NCI-H1417 (cell line): ENCODE data around the gene ELFN2.

ENCODE experiments used
- DNase-seq, 3 experiments: peaks; one replicate each; lab custom pipeline; 2025; lab: John Stamatoyannopoulos, UW

ELFN2 gene

GRCh38 chr22:37384691-37385090 lies 42.6 kb downstream of the ELFN2 start:
- no peak for DNase-seq

DNA sequence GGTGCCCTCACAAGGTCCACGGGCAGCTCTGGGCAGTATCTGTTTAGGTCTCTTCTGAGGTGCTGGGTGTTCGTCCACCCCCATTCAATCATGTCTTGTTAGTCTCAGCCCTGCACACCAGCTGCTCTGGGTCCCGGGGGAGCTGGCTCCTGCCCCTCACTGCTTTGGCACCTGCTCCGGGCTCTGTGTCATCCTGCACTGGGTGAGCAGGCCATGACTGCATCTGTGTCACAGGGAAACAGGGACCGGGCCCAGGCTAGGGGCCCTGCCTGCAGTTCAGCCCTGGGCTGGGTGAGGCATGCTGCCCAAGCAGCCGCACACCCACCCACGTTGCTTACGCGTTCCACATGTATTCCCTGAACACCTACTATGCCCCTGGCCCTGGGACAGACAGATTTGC lies 43.9 kb downstream of the ELFN2 start:
- peak in 1 of 3 experiments; percentile 20 for DNase-seq

GRCh38 chr22:37381489-37381888 lies 45.8 kb downstream of the ELFN2 start:
- DNase-seq: no peak

DNA sequence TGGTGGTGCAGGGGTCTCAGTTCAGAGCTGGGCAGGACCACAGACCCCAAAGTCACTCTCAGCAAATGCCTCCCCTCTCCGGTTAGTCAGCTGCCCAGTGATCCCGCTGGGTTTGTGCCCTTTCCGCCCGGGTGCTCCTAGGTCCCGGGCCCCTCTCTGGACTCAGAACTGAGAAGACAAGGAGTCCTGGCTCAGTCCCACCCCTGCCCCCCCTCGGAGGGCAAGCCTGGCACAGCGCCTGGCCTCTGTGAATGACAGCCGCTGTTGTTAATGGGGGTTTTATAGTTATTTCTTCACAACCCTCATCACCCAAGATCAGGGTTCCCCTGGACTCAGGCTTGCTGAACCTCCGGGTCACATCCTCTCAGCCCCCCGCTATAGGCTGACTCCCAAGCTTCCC lies 47.6 kb downstream of the ELFN2 start:
- DNase-seq: no peak

- peak in 1 of 3 experiments; percentile 25 for DNase-seq
These were observed 48.2 kb downstream of the ELFN2 start for GRCh38 chr22:37379085-37379484.

- no peak for DNase-seq
These were observed 48.6 kb downstream of the ELFN2 start for GRCh38 chr22:37378642-37379058.

GRCh38 chr22:37377927-37378326 lies 49.4 kb downstream of the ELFN2 start:
- no peak for DNase-seq

GRCh38 chr22:37377138-37377537 lies 50.1 kb downstream of the ELFN2 start:
- no peak for DNase-seq

DNA sequence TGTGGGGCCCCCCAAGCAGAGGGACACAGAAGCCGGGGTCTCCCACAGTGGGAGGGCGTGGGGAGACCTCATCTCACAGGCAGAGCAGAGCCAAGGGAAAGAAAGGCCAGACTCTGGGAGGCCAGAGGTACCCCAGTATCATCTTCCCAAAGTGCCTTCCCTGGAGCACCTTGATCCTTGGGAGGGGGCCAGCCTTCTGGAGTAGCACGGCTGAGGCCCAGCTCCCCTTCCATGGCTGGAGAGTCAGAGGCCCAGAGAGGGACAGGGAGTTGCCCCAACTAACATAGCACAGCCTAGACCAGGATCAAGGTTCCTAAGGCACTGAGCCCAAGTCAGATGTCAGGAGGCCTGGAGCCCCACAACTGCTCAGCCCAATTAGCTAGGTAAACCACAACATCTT lies 50.6 kb downstream of the ELFN2 start:
- DNase-seq: no peak

GRCh38 chr22:37375801-37376200 lies 51.5 kb downstream of the ELFN2 start:
- no peak for DNase-seq

DNA sequence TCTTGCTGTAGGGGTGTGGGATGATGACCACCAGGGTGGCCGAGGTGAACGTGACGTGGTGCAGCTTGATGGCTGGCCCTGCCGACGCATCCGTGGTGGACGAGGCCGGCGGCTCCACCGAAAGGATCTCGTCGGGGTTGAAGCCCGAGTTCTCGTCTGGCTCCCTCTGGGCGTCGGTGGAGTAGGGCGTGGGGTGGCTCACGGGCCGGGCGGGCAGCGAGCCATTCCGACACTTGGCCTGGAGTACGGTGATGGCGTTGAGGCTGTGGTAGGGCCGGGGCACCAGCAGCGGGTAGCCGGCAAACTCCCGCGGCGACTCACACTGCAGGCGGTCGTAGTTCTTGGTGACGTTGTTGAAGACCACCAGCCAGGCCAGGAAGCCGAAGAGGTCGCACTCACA lies 52.7 kb downstream of the ELFN2 start:
- DNase-seq: no peak

- DNase-seq: no peak
These were observed 53.8 kb downstream of the ELFN2 start for GRCh38 chr22:37373451-37373850.

DNA sequence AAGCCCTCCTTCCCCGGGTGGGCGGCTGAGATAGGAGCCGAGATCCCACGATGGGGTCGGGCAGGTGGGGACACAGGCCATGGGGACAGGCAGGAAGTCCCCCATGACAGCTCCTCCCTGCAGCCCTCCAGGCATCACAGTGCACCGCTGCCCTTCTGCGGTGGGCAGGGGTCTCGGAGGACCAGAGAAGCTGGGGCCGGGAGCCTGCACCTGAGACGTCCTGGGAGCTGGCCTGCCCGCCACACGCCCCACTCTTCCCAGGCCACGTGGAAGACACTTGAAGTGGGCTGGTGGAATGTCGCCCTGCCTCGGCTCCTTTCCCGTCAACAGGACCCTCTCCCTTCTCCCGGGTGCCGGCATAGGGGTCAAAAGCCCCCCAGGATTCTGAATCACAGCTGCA lies 55.4 kb downstream of the ELFN2 start:
- no peak for DNase-seq

GRCh38 chr22:37371491-37371890 lies 55.8 kb downstream of the ELFN2 start:
- DNase-seq: peak in 2 of 3 experiments; percentile 38 to 65

GRCh38 chr22:37370306-37370979 lies 56.8 kb downstream of the ELFN2 start:
- peak in 2 of 3 experiments; percentile 22 to 66 for DNase-seq

- peak in 1 of 3 experiments; percentile 4 for DNase-seq
These were observed 57.8 kb downstream of the ELFN2 start for GRCh38 chr22:37369483-37369882.

GRCh38 chr22:37368058-37368457 lies 59.2 kb downstream of the ELFN2 start:
- no peak for DNase-seq

- no peak for DNase-seq
These were observed 60.7 kb downstream of the ELFN2 start for GRCh38 chr22:37366601-37367000.

- no peak for DNase-seq
These were observed 61.3 kb downstream of the ELFN2 start for GRCh38 chr22:37365950-37366349.

DNA sequence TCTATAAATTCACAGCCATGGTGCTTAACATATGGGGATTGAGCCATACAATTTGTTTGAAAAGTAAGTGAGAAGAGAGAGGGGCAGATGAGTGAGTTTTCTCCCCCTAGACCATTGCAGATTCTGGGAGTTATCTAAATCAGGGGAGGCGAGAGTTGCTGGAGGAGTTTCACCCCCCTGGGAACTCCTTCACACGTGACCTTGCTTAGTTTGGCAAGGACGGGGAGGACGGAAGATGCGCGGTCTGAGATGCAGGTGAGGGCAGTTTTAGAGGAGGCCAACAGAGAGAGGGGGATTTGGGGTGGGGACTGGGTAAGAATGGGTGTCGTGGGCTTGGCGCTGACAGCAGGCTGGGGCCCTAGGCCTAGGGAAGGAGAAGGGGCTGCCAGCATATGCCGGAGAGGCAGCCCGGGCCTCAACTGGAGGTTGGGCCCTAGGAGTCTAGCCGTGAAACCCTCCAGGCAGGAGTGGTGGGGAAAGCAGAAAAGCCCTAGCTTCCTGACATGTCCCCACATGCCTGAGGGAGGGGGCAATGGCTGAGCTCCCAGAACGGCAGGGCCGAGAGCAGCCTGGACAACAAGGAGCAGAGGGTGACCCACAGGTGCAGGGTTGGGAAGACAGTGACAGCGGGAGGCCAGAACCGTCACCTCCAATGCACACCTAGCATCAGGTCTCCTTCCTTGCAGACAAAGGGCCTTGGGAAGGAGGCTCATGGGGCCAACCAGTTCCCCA lies 63.9 kb downstream of the ELFN2 start:
- no peak for DNase-seq

DNA sequence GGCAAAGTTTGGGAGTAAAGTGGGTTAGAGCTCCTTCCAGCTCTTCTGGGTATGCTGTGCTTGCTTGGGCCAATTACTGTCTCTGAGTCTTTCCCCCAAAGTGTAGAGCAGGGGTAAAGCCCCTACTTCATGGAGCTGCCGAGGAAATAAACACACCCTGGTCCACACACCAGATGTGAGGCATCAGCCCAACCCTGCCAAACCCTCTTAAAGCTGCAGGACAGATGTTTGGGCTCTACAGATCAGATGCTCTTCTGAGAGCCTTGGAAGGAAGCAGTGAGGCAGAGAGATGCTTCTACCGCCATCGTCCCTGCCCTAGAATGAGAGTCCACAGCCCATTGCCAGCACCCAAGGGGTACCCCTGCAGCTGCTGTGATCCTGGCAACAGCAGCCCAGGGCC lies 64.7 kb downstream of the ELFN2 start:
- DNase-seq: no peak

DNA sequence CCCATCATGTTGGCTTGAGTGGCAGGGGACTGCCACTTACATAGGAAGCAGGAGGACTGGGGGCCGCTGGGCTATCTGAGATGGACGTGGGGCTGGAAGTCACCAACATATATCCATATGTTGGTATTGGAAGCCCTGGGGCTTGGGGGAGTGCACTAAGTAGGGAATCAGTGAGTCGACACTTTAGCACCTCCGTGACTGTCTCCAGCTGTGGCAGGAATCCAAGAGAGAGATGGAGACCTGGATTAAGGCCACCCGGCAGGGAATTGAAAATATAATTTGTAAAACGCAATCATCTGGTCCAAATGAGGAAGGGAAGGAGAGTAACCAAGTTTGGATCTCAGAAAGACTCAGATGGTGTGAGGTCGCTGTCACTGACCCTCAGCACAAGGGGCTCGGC lies 68.4 kb downstream of the ELFN2 start:
- DNase-seq: no peak

DNA sequence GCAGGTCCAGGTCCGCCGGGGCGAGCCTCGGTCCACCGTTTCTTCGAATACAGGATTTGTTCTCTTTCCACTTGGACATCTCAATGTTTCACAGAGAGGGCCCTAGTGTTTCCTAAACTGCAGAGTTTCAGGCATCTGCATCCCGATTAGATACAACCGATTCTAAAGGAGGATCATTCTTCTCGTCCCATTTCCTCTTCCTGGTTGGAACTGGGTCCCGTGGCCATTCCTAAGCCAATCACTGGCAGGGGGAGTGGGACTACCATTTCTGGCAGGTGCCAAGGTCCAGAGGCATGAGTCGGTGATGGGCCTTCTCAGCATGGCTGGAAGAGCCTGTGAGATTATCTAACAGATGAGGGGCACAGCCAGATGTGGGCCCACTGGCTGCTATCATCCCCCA lies 68.9 kb downstream of the ELFN2 start:
- DNase-seq: no peak
